ENCODE results near the gene ZC3H7A. TPM values are rescaled to one million over a fixed set of nuclear protein-coding genes. Genes with fewer than 3 reads are reported as not detected.

The ZC3H7A gene
- total and polyA plus RNA-seq, 2 of the 13 experiments (the other 11 are each of a cell fraction or from before 2014, with no cell fraction given), result 29.2 to 36.8 TPM

DNA sequence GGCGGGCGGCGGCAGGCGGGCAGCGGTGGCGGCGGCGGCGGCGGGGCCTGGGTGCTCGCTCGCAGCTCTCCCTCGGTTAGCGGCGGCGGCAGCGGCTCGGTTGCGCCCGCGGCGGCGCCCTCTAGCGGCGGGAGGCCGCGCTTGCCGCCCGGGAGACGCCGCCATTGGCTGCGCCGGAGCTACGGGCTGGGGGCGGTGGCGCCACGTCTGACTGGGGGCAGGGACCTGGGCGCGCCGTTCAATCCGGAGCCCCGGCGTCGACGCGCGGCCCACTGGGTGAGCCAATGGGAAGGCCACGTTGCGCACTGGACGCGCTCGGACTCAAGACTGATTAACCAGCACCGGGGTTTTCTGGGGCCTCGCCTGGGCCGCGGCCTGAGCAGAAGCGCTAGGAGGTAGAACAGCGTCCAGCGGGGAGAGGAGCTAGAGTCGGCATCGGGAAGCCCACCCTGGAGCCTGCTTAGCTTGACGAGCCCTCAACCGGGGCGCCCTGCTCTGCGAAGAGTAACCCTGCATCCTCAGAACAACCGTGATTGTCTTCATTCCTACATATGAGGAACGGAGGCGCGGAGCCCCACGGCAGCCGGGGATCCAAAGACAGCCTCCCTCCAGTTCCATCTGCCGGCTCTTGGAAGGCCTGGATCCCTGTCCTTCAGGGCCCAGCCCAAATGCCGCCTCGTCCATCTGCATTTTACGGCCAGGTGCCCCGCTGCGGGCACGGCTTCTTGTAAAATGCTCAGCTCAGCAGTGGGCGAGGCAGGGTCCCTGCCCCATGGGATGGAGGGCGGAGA is at the start of gene ZC3H7A (continued):
- TF ChIP-seq ZNF318 (CRISPR knock-in tag; IDR thresholded peaks at IDR 0.05) (peak; percentile 93), ZNF879 (CRISPR knock-in tag; IDR thresholded peaks at IDR 0.05) (0 out of 2 replicates have a peak, but pooled peaks have one; percentile 57), ZNF564 (CRISPR knock-in tag; IDR thresholded peaks at IDR 0.05) (peak; percentile 82), ZNF501 (CRISPR knock-in tag; IDR thresholded peaks at IDR 0.05) (peak; percentile 98), ZNF260 (CRISPR knock-in tag; IDR thresholded peaks at IDR 0.05; ENCODE audit: borderline replicate concordance, low read depth) (no peak), ZNF207 (IDR thresholded peaks at IDR 0.05; ENCODE audit: borderline replicate concordance) (no peak), ZNF704 (CRISPR knock-in tag; IDR thresholded peaks at IDR 0.05; ENCODE audit: borderline replicate concordance) (peak; percentile 99), ZNF275 (CRISPR knock-in tag; IDR thresholded peaks at IDR 0.05; ENCODE audit: borderline replicate concordance) (peak; percentile 98; the same call in 1 of the 2 replicates), ZFP36L2 (CRISPR knock-in tag; IDR thresholded peaks at IDR 0.05) (peak; percentile 84; the same call in 1 of the 2 replicates), JDP2 (CRISPR knock-in tag; IDR thresholded peaks at IDR 0.05; ENCODE audit: borderline replicate concordance) (no peak), ZNF597 (CRISPR knock-in tag; IDR thresholded peaks at IDR 0.05) (peak; percentile 84; the same call in 1 of the 2 replicates)
- TF ChIP-seq, protein P1, sequence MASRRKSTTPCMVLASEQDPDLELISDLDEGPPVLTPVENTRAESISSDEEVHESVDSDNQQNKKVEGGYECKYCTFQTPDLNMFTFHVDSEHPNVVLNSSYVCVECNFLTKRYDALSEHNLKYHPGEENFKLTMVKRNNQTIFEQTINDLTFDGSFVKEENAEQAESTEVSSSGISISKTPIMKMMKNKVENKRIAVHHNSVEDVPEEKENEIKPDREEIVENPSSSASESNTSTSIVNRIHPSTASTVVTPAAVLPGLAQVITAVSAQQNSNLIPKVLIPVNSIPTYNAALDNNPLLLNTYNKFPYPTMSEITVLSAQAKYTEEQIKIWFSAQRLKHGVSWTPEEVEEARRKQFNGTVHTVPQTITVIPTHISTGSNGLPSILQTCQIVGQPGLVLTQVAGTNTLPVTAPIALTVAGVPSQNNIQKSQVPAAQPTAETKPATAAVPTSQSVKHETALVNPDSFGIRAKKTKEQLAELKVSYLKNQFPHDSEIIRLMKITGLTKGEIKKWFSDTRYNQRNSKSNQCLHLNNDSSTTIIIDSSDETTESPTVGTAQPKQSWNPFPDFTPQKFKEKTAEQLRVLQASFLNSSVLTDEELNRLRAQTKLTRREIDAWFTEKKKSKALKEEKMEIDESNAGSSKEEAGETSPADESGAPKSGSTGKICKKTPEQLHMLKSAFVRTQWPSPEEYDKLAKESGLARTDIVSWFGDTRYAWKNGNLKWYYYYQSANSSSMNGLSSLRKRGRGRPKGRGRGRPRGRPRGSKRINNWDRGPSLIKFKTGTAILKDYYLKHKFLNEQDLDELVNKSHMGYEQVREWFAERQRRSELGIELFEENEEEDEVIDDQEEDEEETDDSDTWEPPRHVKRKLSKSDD (CRISPR knock-in tag; IDR thresholded peaks at IDR 0.05; ENCODE audit: low read depth), result peak; percentile 30; the same call in 1 of the 2 replicates

Data from HepG2 (cell line).